PC-3 (cell line): Measurements from ENCODE around the gene SDC1. TPM values are rescaled to one million over a fixed set of nuclear protein-coding genes. Genes with fewer than 3 reads are reported as not detected.

ENCODE experiments used
- ATAC-seq: fragments of 200-7000 bp; cut with Tn5 transposase; 2 replicates; pipeline ENCODE4 v1.9.1; 2020; ENCODE audit warnings: mild to moderate bottlenecking, moderate library complexity
- BruUV-seq: library from RNA; stranded (reverse); fragments of 400-500 nt; replicated peaks from 2 replicates; lab custom pipeline; 2021; lab: Mats Ljungman, UMichigan
- CTCF ChIA-PET: fragments of 300-600 bp; sonication (Branson Sonifier 250); formaldehyde crosslinking; loops from one replicate; lab custom pipeline; 2022; ENCODE audit warnings: antibody characterized with exemption; lab: Charles Lee
- POLR2A ChIA-PET: fragments of 300-600 bp; sonication (Branson Sonifier 250); formaldehyde crosslinking; loops from one replicate; lab custom pipeline; 2022; ENCODE audit warnings: antibody characterized with exemption; ENCODE audit not compliant: unreplicated experiment; lab: Charles Lee
- DNase-seq: peaks from one replicate; pipeline ENCODE4 v3.0.0-alpha.2; 2015
- H2AFZ ChIP-seq: fragments of 300-600 bp; sonication (generic); 2 replicates; pipeline ENCODE4 v1.6.0; 2016; ENCODE audit warnings: antibody characterized with exemption, low read length
- H3F3A ChIP-seq: fragments of 300-600 bp; sonication (generic); one replicate; pipeline ENCODE4 v1.6.0; 2017; ENCODE audit warnings: antibody characterized with exemption, low read length, control low read depth, mild to moderate bottlenecking; ENCODE audit not compliant: unreplicated experiment
- H3K27ac ChIP-seq: fragments of 300-600 bp; sonication (generic); 2 replicates; pipeline ENCODE4 v1.5.1; 2016; ENCODE audit warnings: mild to moderate bottlenecking, low read length
- H3K27me3 ChIP-seq: fragments of 300-600 bp; sonication (generic); 2 replicates; pipeline ENCODE4 v1.6.1; 2016; ENCODE audit warnings: low read length, mixed read lengths
- H3K36me3 ChIP-seq: fragments of 300-600 bp; sonication (generic); 2 replicates; pipeline ENCODE4 v1.6.1; 2016; ENCODE audit warnings: low read depth, mixed run types, low read length, mixed read lengths
- H3K4me1 ChIP-seq: fragments of 300-600 bp; sonication (generic); 2 replicates; pipeline ENCODE4 v1.5.1; 2016; ENCODE audit warnings: low read length; ENCODE audit not compliant: insufficient read depth
- H3K4me2 ChIP-seq: fragments of 300-600 bp; sonication (generic); 2 replicates; pipeline ENCODE4 v1.6.0; 2016; ENCODE audit warnings: low read length
- H3K4me3 ChIP-seq: fragments of 300-600 bp; sonication (generic); 2 replicates; pipeline ENCODE4 v1.5.1; 2016; ENCODE audit warnings: mild to moderate bottlenecking, low read length, mixed read lengths
- H3K79me2 ChIP-seq: fragments of 300-600 bp; sonication (generic); 2 replicates; pipeline ENCODE4 v1.6.1; 2017; ENCODE audit warnings: low read length, mixed read lengths
- H3K9ac ChIP-seq: fragments of 300-600 bp; sonication (generic); 2 replicates; pipeline ENCODE4 v1.6.0; 2016; ENCODE audit warnings: mild to moderate bottlenecking, low read length
- H3K9me2 ChIP-seq: fragments of 300-600 bp; sonication (generic); replicated peaks from 2 replicates; pipeline ENCODE4 v1.6.1; 2016; ENCODE audit warnings: mixed run types, low read length, mixed read lengths
- H3K9me3 ChIP-seq: fragments of 300-600 bp; sonication (generic); 2 replicates; pipeline ENCODE4 v1.6.1; 2016; ENCODE audit warnings: low read length, mixed read lengths
- H4K20me1 ChIP-seq: fragments of 300-600 bp; sonication (generic); 2 replicates; pipeline ENCODE4 v1.6.1; 2016; ENCODE audit warnings: low read length, mixed read lengths
- EZH2 ChIP-seq: fragments of 300-600 bp; sonication (generic); IDR thresholded peaks from one replicate; pipeline ENCODE4 v1.6.1; 2017; ENCODE audit warnings: antibody characterized with exemption, mild to moderate bottlenecking, low read length; ENCODE audit not compliant: unreplicated experiment
- EZH2phosphoT487 ChIP-seq: fragments of 300-600 bp; sonication (generic); IDR thresholded peaks from 2 replicates; pipeline ENCODE4 v1.6.1; 2018; ENCODE audit warnings: mild to moderate bottlenecking, antibody characterized with exemption, low read length, borderline replicate concordance
- intact Hi-C: fragments of 100-400 bp; cut with micrococcal nuclease; formaldehyde crosslinking; loops from 2 replicates; pipeline ENCODE4 v1.9.0; 2023
- total RNA-seq: library from RNA; depleted of rRNA; stranded (reverse); fragments of >200 nt; gene quantifications from 2 replicates; pipeline ENCODE4 v1.2.3, GENCODE V29; 2014
- TF ChIP-seq, protein P1 (sequence below): fragments of 300-600 bp; sonication (generic); conservative IDR thresholded peaks from 2 replicates; pipeline ENCODE4 v1.5.1; 2017; ENCODE audit warnings: antibody characterized with exemption, low read depth, mild to moderate bottlenecking, low read length

SDC1 gene
- total RNA-seq, 1 experiment from 2014 or later, result 358 TPM

DNA sequence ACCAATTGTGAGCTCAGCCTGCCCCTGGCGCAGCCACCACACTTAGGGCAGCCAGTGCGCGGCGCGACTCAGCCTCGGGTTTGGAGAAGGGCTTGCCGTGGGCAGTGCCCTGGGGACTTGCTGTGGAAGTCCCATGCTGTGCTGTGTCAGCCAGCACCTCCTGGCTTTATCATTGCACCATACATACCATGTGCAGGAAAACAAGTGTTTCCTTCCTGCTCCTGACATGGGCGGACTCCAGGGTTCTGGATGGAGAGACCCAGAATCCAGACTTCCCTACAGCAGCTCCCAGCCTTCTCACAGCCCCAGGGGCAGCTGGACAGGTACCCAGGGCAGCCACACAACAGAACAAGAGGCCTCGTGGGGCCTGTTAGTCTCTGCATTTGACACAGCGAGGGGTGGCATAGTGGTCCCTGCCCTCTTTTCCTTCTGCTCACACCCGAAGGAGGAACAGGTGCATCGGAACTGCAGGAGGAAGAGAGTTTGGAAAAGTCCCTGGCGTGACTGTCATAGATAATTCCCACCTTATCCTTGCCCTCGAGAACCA lies 54.2 kb downstream of the SDC1 start:
- BruUV-seq, result no TSS peak

DNA sequence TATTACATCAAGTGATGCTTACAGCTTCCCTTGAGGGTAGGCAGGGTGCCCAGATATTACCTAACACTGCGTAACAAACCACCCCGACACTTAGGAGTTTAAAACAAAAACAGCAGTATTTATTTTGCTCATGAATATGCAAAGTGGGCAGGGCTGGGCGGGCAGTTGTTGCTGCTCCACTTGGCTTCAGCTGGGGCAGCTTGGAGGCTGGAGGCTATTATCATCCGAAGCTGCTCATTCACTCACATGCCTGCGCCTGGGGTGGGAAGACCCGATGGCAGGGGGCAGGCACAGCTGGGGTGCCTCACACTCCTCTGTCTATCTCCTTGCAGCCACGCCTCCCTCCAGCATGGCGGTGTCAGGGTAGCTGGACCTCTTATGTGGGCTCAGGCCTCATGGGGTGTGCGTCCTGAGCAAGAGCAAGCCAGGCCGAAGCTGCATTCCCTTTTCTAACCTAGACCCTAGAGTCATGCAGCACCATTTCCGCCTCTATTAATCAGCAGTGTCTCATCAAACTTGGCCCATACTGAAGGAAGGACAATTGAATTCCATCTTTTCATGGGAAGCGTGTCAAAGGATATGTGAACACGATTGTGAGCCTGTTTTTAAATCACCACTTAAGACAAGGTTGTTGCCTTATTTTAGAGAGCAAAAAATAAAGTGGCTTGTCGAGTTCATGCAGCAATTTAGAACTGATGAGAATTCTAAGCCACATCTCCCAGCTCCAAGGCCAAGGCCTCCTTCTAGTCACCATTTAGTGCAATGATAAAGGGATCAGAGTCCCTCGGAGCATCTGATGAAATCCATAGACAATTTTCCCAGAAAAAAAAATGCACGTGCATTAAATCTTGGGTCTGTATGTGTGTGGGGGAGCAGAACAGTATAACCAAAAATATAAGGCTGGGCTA lies 54.9 kb downstream of the SDC1 start:
- Histone ChIP-seq H4K20me1 (no peaks in the 10 kb centered on the region), H3K36me3 (no peaks in the 10 kb centered on the region), H3K27me3 (no peaks in the 10 kb centered on the region), H2AFZ (peak overlapping the region; percentile 49), H3K4me3 (no peak overlapping the region), H3K9ac (peak overlapping the region; percentile 21; the same call in 1 of the 2 replicates), H3K79me2 (no peaks in the 10 kb centered on the region), H3K27ac (peak overlapping the region; percentile 78), H3K4me2 (no peak overlapping the region), H3K4me1 (peaks cover 46% of the 10 kb centered on the region), H3K9me3 (no peaks in the 10 kb centered on the region), H3K9me2 (no peaks in the 10 kb centered on the region), H3F3A (no peaks in the 10 kb centered on the region)
- TF ChIP-seq, protein P1, sequence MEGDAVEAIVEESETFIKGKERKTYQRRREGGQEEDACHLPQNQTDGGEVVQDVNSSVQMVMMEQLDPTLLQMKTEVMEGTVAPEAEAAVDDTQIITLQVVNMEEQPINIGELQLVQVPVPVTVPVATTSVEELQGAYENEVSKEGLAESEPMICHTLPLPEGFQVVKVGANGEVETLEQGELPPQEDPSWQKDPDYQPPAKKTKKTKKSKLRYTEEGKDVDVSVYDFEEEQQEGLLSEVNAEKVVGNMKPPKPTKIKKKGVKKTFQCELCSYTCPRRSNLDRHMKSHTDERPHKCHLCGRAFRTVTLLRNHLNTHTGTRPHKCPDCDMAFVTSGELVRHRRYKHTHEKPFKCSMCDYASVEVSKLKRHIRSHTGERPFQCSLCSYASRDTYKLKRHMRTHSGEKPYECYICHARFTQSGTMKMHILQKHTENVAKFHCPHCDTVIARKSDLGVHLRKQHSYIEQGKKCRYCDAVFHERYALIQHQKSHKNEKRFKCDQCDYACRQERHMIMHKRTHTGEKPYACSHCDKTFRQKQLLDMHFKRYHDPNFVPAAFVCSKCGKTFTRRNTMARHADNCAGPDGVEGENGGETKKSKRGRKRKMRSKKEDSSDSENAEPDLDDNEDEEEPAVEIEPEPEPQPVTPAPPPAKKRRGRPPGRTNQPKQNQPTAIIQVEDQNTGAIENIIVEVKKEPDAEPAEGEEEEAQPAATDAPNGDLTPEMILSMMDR, result no peak
- TF ChIP-seq EZH2phosphoT487 (no peak), EZH2 (no peak)
- intact Hi-C loops, result no loop called here
- DNase-seq (peak; percentile 70), ATAC-seq (peak; percentile 19)
- BruUV-seq, result no TSS peak
- CTCF ChIA-PET, result no interaction called here
- POLR2A ChIA-PET, result interaction anchor here (0.5 kb wide), 1 partner anchor 1288 kb away, joined by 5 read pairs; no protein-coding TSS in a partner anchor

More for the DNA sequence above, 54.2 kb downstream of the SDC1 start:
- no peak overlapping the region for H3K4me3 ChIP-seq
- H3F3A ChIP-seq, result no peaks in the 10 kb centered on the region
- peak overlapping the region; percentile 21; the same call in 1 of the 2 replicates for H3K9ac ChIP-seq
- peak overlapping the region; percentile 49 for H2AFZ ChIP-seq
- H3K9me2 ChIP-seq, result no peaks in the 10 kb centered on the region
- POLR2A ChIA-PET, result interaction anchor here (0.5 kb wide), 1 partner anchor 1287 kb away, joined by 5 read pairs; no protein-coding TSS in a partner anchor
- no peak for TF ChIP-seq EZH2
- TF ChIP-seq, protein P1, result no peak
- CTCF ChIA-PET, result no interaction called here
- DNase-seq, result no peak
- H3K9me3 ChIP-seq, result no peaks in the 10 kb centered on the region
- no peaks in the 10 kb centered on the region for H3K36me3 ChIP-seq
- no peak overlapping the region for H3K4me2 ChIP-seq
- no peaks in the 10 kb centered on the region for H4K20me1 ChIP-seq
- intact Hi-C loops, result no loop called here
- H3K4me1 ChIP-seq, result peaks cover 42% of the 10 kb centered on the region
- H3K79me2 ChIP-seq, result no peaks in the 10 kb centered on the region
- no peaks in the 10 kb centered on the region for H3K27me3 ChIP-seq
- no peak for ATAC-seq
- H3K27ac ChIP-seq, result peak overlapping the region; percentile 78
